NOMO-1 treated with dmso at 0.1 percent for 144 hours (cell line): Measurements from ENCODE around the gene PPP1R17.

Experiments used
- DNase-seq: peaks from one replicate; lab custom pipeline; 2025; ENCODE audit not compliant: unreplicated experiment; lab: John Stamatoyannopoulos, UW

Gene PPP1R17

GRCh38 chr7:31687024-31687748 lies at the start of gene PPP1R17:
PPP1R17 (plus strand) TSS chr7:31687215; CDS start chr7:31692442, 5,227 bp downstream.
- no peak for DNase-seq

GRCh38 chr7:31640381-31640780 lies 46.6 kb upstream of the PPP1R17 start:
- peak; percentile 71 for DNase-seq

GRCh38 chr7:31642681-31643115 lies 44.3 kb upstream of the PPP1R17 start:
- no peak for DNase-seq

- DNase-seq, result no peak
These were observed 40.1 kb upstream of the PPP1R17 start for GRCh38 chr7:31646942-31647341.

GRCh38 chr7:31647511-31647910 lies 39.5 kb upstream of the PPP1R17 start:
- peak; percentile 12 for DNase-seq

GRCh38 chr7:31648288-31648687 lies 38.7 kb upstream of the PPP1R17 start:
- no peak for DNase-seq

- DNase-seq, result no peak
These were observed 38.1 kb upstream of the PPP1R17 start for GRCh38 chr7:31648880-31649279.

- no peak for DNase-seq
These were observed 35.6 kb upstream of the PPP1R17 start for GRCh38 chr7:31651234-31652062.

GRCh38 chr7:31652063-31652326 lies 35.0 kb upstream of the PPP1R17 start:
- no peak for DNase-seq

GRCh38 chr7:31663072-31663471 lies 23.9 kb upstream of the PPP1R17 start:
- no peak for DNase-seq

GRCh38 chr7:31664890-31665289 lies 22.1 kb upstream of the PPP1R17 start:
- peak; percentile 76 for DNase-seq

GRCh38 chr7:31665546-31665945 lies 21.5 kb upstream of the PPP1R17 start:
- no peak for DNase-seq

- no peak for DNase-seq
These were observed 17.6 kb upstream of the PPP1R17 start for GRCh38 chr7:31669461-31669860.

GRCh38 chr7:31679574-31680305 lies 7.3 kb upstream of the PPP1R17 start:
- DNase-seq, result no peak

GRCh38 chr7:31683445-31684225 lies 3.4 kb upstream of the PPP1R17 start:
- DNase-seq, result no peak

GRCh38 chr7:31688372-31688771 lies 1.4 kb downstream of the PPP1R17 start:
- DNase-seq, result peak; percentile 87

- no peak for DNase-seq
These were observed 2.0 kb downstream of the PPP1R17 start for GRCh38 chr7:31688996-31689395.

- no peak for DNase-seq
These were observed 3.9 kb downstream of the PPP1R17 start for GRCh38 chr7:31690935-31691334.

- no peak for DNase-seq
These were observed 5.4 kb downstream of the PPP1R17 start for GRCh38 chr7:31692451-31692850.

GRCh38 chr7:31692871-31693270 lies 5.9 kb downstream of the PPP1R17 start:
- no peak for DNase-seq
